Stimulated activated naive CD8-positive, alpha-beta T cell treated with anti-CD3 and anti-CD28 coated beads, Interleukin-15, Interleukin-2, amounts not matched to agents 100 ng/mL and 50 ng/mL, for 24 hours (primary cell): Measurements from ENCODE around the gene SHC3.

ENCODE experiments used
- H3K27ac Mint-ChIP-seq: one replicate; pipeline ENCODE4 v1.8.0; 2021; ENCODE audit warnings: mild to moderate bottlenecking, mixed read lengths
- H3K27me3 Mint-ChIP-seq: one replicate; pipeline ENCODE4 v1.8.0; 2021; ENCODE audit warnings: mixed read lengths
- H3K36me3 Mint-ChIP-seq: one replicate; pipeline ENCODE4 v1.8.0; 2021; ENCODE audit warnings: low read depth, mixed read lengths
- H3K4me1 Mint-ChIP-seq: one replicate; pipeline ENCODE4 v1.8.0; 2021; ENCODE audit warnings: low read depth, mixed read lengths
- H3K4me3 Mint-ChIP-seq: one replicate; pipeline ENCODE4 v1.8.0; 2021; ENCODE audit warnings: mild to moderate bottlenecking, mixed read lengths
- H3K9me3 Mint-ChIP-seq: one replicate; pipeline ENCODE4 v1.8.0; 2021; ENCODE audit warnings: mixed read lengths

The SHC3 gene

GRCh38 chr9:89083626-89084025 is 95.0 kb downstream of the SHC3 start:
- H3K27me3 Mint-ChIP-seq: peaks cover 33% of the 10 kb centered on the region
- H3K4me1 Mint-ChIP-seq: peaks cover 3% of the 10 kb centered on the region
- H3K27ac Mint-ChIP-seq: no peak overlapping the region
- H3K4me3 Mint-ChIP-seq: no peak overlapping the region
- no peaks in the 10 kb centered on the region for H3K9me3 Mint-ChIP-seq
- no peaks in the 10 kb centered on the region for H3K36me3 Mint-ChIP-seq

GRCh38 chr9:89080193-89080592 is 98.4 kb downstream of the SHC3 start:
- Mint-ChIP-seq H3K27me3 (peaks cover 47% of the 10 kb centered on the region), H3K4me3 (no peak overlapping the region), H3K9me3 (no peaks in the 10 kb centered on the region), H3K36me3 (no peaks in the 10 kb centered on the region), H3K4me1 (no peaks in the 10 kb centered on the region), H3K27ac (no peak overlapping the region)

GRCh38 chr9:89079391-89079790 is 99.2 kb downstream of the SHC3 start:
- no peaks in the 10 kb centered on the region for H3K9me3 Mint-ChIP-seq
- no peak overlapping the region for H3K4me3 Mint-ChIP-seq
- H3K27me3 Mint-ChIP-seq: peaks cover 44% of the 10 kb centered on the region
- no peak overlapping the region for H3K27ac Mint-ChIP-seq
- no peaks in the 10 kb centered on the region for H3K36me3 Mint-ChIP-seq
- H3K4me1 Mint-ChIP-seq: no peaks in the 10 kb centered on the region

- no peaks in the 10 kb centered on the region for H3K4me1 Mint-ChIP-seq
- H3K9me3 Mint-ChIP-seq: no peaks in the 10 kb centered on the region
- no peak overlapping the region for H3K27ac Mint-ChIP-seq
- no peak overlapping the region for H3K4me3 Mint-ChIP-seq
- no peaks in the 10 kb centered on the region for H3K36me3 Mint-ChIP-seq
- peaks cover 44% of the 10 kb centered on the region for H3K27me3 Mint-ChIP-seq
Measured at GRCh38 chr9:89078860-89079259, 99.8 kb downstream of the SHC3 start.

- Mint-ChIP-seq H3K36me3 (no peaks in the 10 kb centered on the region), H3K27ac (no peak overlapping the region), H3K4me3 (no peak overlapping the region), H3K9me3 (no peaks in the 10 kb centered on the region), H3K4me1 (no peaks in the 10 kb centered on the region), H3K27me3 (peaks cover 41% of the 10 kb centered on the region)
Measured at GRCh38 chr9:89078421-89078820, 100.2 kb downstream of the SHC3 start.

GRCh38 chr9:89077519-89077918 is 101.1 kb downstream of the SHC3 start:
- Mint-ChIP-seq H3K4me3 (no peak overlapping the region), H3K36me3 (no peaks in the 10 kb centered on the region), H3K9me3 (no peaks in the 10 kb centered on the region), H3K27me3 (peaks cover 33% of the 10 kb centered on the region), H3K27ac (no peak overlapping the region), H3K4me1 (no peaks in the 10 kb centered on the region)

GRCh38 chr9:89073397-89073796 is 105.2 kb downstream of the SHC3 start:
- Mint-ChIP-seq H3K9me3 (no peaks in the 10 kb centered on the region), H3K27ac (no peak overlapping the region), H3K4me1 (no peaks in the 10 kb centered on the region), H3K27me3 (peaks cover 22% of the 10 kb centered on the region), H3K36me3 (no peaks in the 10 kb centered on the region), H3K4me3 (no peak overlapping the region)

- H3K27ac Mint-ChIP-seq: no peak overlapping the region
- no peak overlapping the region for H3K4me3 Mint-ChIP-seq
- H3K4me1 Mint-ChIP-seq: no peaks in the 10 kb centered on the region
- peaks cover 13% of the 10 kb centered on the region for H3K27me3 Mint-ChIP-seq
- H3K9me3 Mint-ChIP-seq: no peaks in the 10 kb centered on the region
- H3K36me3 Mint-ChIP-seq: no peaks in the 10 kb centered on the region
Measured at GRCh38 chr9:89071591-89071990, 107.0 kb downstream of the SHC3 start.

GRCh38 chr9:89066835-89067234 is 111.8 kb downstream of the SHC3 start:
- Mint-ChIP-seq H3K36me3 (no peaks in the 10 kb centered on the region), H3K27ac (no peak overlapping the region), H3K4me1 (no peaks in the 10 kb centered on the region), H3K4me3 (no peak overlapping the region), H3K27me3 (peaks cover 11% of the 10 kb centered on the region), H3K9me3 (no peaks in the 10 kb centered on the region)

GRCh38 chr9:89065921-89066320 is 112.7 kb downstream of the SHC3 start:
- Mint-ChIP-seq H3K36me3 (no peaks in the 10 kb centered on the region), H3K9me3 (no peaks in the 10 kb centered on the region), H3K4me3 (no peak overlapping the region), H3K27me3 (peaks cover 11% of the 10 kb centered on the region), H3K4me1 (no peaks in the 10 kb centered on the region), H3K27ac (no peak overlapping the region)

GRCh38 chr9:89060790-89061189 is 117.8 kb downstream of the SHC3 start:
- peaks cover 5% of the 10 kb centered on the region for H3K27me3 Mint-ChIP-seq
- no peaks in the 10 kb centered on the region for H3K4me1 Mint-ChIP-seq
- no peak overlapping the region for H3K4me3 Mint-ChIP-seq
- no peaks in the 10 kb centered on the region for H3K36me3 Mint-ChIP-seq
- H3K27ac Mint-ChIP-seq: no peak overlapping the region
- no peaks in the 10 kb centered on the region for H3K9me3 Mint-ChIP-seq

- Mint-ChIP-seq H3K36me3 (no peaks in the 10 kb centered on the region), H3K27me3 (peaks cover 5% of the 10 kb centered on the region), H3K4me3 (no peak overlapping the region), H3K4me1 (no peaks in the 10 kb centered on the region), H3K27ac (no peak overlapping the region), H3K9me3 (no peaks in the 10 kb centered on the region)
Measured at GRCh38 chr9:89059925-89060506, 118.6 kb downstream of the SHC3 start.

- Mint-ChIP-seq H3K9me3 (no peaks in the 10 kb centered on the region), H3K36me3 (no peaks in the 10 kb centered on the region), H3K27me3 (peaks cover 5% of the 10 kb centered on the region), H3K27ac (no peak overlapping the region), H3K4me3 (no peak overlapping the region), H3K4me1 (no peaks in the 10 kb centered on the region)
Measured at GRCh38 chr9:89058906-89059305, 119.7 kb downstream of the SHC3 start.

GRCh38 chr9:89054865-89055495 is 123.6 kb downstream of the SHC3 start:
- H3K27ac Mint-ChIP-seq: no peak overlapping the region

GRCh38 chr9:89053301-89053700 is 125.3 kb downstream of the SHC3 start:
- Mint-ChIP-seq H3K4me1 (no peaks in the 10 kb centered on the region), H3K9me3 (no peaks in the 10 kb centered on the region), H3K4me3 (no peak overlapping the region), H3K36me3 (no peaks in the 10 kb centered on the region), H3K27me3 (peaks cover 5% of the 10 kb centered on the region), H3K27ac (no peak overlapping the region)

More at GRCh38 chr9:89054865-89055495, 123.6 kb downstream of the SHC3 start:
- Mint-ChIP-seq H3K4me3 (no peak overlapping the region), H3K27me3 (peaks cover 5% of the 10 kb centered on the region), H3K36me3 (no peaks in the 10 kb centered on the region), H3K9me3 (no peaks in the 10 kb centered on the region), H3K4me1 (no peaks in the 10 kb centered on the region)

GRCh38 chr9:89052470-89053097 is 126.0 kb downstream of the SHC3 start:
- H3K4me1 Mint-ChIP-seq: no peaks in the 10 kb centered on the region
- H3K27me3 Mint-ChIP-seq: peaks cover 7% of the 10 kb centered on the region
- no peaks in the 10 kb centered on the region for H3K9me3 Mint-ChIP-seq

More at GRCh38 chr9:89052470-89053097, 126.0 kb downstream of the SHC3 start:
- Mint-ChIP-seq H3K27ac (no peak overlapping the region), H3K36me3 (no peaks in the 10 kb centered on the region), H3K4me3 (no peak overlapping the region)
